ENCODE measurements around the gene C19orf67.

DNA sequence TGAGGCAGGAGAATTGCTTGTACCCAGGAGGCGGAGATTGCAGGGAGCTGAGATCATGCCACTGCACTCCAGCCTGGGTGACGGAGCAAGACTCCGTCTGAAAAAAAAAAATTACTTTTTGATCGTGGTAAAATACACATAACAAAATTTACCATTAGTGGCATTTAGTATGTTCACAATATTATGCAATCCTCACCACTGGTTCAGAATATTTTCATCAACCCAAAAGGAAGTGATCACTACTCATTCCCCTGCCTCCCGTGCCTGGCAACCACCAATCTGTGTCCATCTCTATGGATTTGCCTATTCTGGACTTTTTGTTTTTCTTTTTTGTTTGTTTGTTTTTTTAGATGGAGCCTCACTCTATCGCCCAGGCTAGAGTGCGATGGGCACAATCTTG is 22.5 kb downstream of the C19orf67 start:
- TF ChIP-seq CHD2 (IDR thresholded peaks at IDR 0.05; ENCODE audit: low read depth, low read length) = no peak
- no peak for TF ChIP-seq MAFK (conservative IDR thresholded peaks at IDR 0.05 in 1 of 2, IDR thresholded peaks at IDR 0.05 in 1 of 2; ENCODE audit: low read length in 2 of 2)
- TF ChIP-seq YY1 (IDR thresholded peaks at IDR 0.05; ENCODE audit: insufficient read depth, insufficient replicate concordance, low read depth, low read length) = no peak
- no peak for TF ChIP-seq ZMYM4 (CRISPR knock-in tag; IDR thresholded peaks at IDR 0.05)
